Measurements from ENCODE around the gene GET4. TPM values are rescaled to one million over a fixed set of nuclear protein-coding genes. Genes with fewer than 3 reads are reported as not detected.
"Not testable (repeated sequence)": the region's sequence is repeated elsewhere in the genome, so short reads cannot be mapped to it uniquely, and the experiment has no call there.

Gene GET4
- total RNA-seq, 1 donor from 2014 or later: 20.6 TPM

DNA sequence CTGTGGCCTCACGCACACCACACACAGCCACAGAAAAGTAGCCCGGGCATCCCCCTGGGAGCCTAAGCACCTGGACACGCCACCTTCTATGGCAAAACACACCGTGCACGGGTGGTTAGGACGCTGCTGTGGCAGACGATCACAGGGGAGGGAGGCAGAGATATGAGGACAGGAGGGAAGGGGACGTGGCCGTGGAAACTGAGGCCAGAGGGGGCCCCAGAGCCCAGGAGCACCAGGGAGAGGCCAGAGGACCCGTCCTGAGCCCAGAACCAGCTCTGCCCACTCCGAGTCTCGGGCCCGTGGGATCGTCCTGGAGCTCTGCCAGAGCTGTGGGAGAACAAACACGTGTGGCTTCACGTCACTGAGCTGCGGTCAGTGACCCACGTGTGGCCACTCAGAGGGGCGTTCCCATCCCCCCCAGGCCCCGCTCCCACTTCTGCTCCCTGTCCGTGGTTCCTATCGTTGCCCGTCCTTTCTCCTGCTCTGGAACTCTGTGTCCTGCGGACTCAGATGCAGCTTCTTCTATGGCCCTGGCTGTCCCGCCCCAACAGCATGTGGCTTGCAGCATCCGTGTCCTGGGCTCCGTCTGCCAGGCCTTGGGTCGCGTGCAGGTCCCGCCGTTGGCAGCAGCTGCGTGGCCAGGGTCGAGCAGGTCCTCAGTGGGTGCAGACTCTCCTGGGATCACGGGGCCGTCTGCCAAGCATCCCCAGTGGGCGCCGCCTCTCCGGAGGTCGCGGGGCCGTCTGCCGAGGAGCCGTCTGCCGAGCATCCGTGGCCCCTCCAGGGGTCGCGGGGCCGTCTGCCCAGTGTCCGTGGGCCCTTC lies 31.0 kb downstream of the GET4 start:
- intact Hi-C loops (cut with micrococcal nuclease): no loop called here
- DNase-seq: no peak
- ATAC-seq: no peak

- intact Hi-C loops (cut with micrococcal nuclease): no loop called here
- DNase-seq: no peak
- ATAC-seq: no peak
Measured at GRCh38 chr7:908159-908581, 31.8 kb downstream of the GET4 start.

GRCh38 chr7:908591-909357 lies 32.4 kb downstream of the GET4 start:
- ATAC-seq: peak; percentile 87
- DNase-seq: peak; percentile 74
- intact Hi-C loops (cut with micrococcal nuclease): not testable (repeated sequence)

DNA sequence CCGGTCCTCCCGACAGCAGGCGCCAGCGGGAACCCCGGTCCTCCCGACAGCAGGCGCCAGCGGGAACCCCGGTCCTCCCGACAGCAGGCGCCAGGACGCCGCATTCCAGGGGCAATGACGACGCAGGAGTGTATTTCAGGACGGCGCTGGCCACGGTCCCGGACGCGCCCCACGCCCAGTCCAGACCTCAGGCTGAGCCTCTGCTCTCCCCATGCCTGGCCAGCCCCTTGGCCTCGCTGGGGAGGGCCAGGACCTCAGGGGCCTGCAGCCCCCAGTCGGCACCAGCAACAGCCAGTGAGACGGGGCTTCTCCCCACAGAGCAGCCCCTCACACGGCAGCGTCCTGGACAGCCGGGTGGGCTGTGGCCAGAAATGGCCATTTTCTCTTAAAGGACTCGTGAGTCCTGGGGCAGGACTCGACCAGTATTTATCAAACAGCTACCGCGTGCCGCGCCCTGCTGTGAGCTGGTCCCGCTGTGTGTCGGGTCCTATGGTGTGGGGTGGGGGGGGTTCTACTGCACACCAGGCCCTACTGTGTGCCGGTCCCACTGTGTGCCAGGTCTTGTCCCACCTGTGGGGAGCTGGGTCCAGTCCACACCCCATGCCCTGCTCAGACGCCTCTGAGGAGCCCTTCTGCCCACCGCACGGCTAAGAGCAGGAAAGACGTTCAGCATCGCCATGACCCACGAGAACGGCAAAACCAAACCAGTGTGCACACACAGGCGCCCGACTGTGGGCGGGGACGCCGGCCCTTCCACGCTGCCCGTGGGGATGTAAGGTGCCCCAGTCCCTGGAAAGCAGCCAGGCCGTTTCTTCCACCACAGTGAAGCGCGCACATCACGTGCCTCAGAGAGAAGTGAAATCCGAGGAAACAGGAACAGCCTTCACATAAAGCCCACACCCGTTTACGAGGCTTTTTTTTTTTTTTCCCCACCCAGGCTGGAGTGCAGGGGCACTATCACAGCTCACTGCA lies 33.3 kb downstream of the GET4 start:
- ATAC-seq: peak; percentile 66
- intact Hi-C loops (cut with micrococcal nuclease): no loop called here

GRCh38 chr7:910441-910861 lies 34.1 kb downstream of the GET4 start:
- intact Hi-C loops (cut with micrococcal nuclease): no loop called here
- ATAC-seq (no peak), DNase-seq (no peak)

More for the DNA sequence above, 33.3 kb downstream of the GET4 start:
- peak; percentile 82 for DNase-seq

DNA sequence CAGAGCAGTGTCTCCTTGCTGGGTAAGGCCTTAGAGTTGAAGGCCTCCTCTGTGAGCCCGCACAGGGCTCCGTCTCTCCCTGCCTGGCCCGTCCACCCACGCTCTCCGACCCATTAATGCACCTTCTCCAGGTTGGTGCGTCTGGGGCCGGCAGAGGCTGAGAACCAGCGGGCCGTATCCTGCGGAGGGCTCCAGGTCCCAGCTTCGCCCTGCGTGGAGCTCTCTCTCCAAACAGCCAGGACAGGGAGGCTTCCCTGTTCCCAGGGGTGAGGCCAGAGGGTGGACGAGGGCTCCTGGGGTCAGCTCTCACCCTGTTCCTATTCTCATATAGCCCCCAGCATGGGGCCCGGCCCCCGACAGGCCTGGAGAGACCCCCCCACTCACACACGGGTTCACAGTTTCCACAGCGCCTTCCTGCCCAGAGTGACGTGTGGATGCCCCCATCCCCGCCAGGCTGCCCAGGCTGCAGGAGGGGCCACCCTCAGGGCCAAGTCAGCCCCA lies 34.6 kb downstream of the GET4 start:
- ATAC-seq (no peak), DNase-seq (no peak)
- intact Hi-C loops (cut with micrococcal nuclease): no loop called here

- ATAC-seq (no peak), DNase-seq (no peak)
- intact Hi-C loops (cut with micrococcal nuclease): no loop called here
Measured at GRCh38 chr7:911791-912480, 35.6 kb downstream of the GET4 start.

- ATAC-seq (peak; percentile 28), DNase-seq (peak; percentile 57)
- intact Hi-C loops (cut with micrococcal nuclease): no loop called here
Measured at GRCh38 chr7:913736-914520, 37.6 kb downstream of the GET4 start.

DNA sequence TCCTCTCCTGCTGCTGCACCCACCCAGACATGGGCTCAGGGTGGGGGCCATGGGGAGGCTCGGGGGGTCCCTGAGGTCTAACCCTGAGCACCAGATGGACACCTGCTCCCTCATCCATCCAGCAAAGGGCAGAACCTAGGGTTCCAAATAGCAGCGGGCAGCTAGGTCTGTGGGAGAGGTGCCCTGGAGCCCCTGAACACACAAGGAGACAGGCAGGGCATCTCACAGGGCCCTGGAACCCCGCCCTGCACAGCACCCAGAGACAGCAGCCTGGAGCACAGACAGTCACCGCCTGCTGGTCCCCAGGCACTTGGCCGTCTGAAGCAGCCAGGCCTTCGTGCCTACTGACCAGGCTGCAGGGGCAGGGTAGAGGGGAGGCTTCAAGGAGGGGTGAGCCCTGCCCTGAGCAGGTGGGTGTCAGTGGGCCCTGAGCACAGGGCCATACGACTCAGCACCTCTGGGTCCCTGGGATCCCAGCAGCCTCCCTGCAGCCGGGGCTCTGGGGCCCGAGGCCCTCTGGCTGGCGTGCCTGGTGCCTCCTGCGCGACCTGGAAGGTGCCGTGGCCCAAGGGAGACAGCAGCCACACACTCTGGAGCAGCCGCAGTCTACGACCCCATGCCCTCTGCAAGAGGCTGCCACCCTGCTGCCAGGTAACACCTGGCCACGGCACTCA lies 38.3 kb downstream of the GET4 start:
- DNase-seq: no peak
- intact Hi-C loops (cut with micrococcal nuclease): no loop called here
- no peak for ATAC-seq

- intact Hi-C loops (cut with micrococcal nuclease): no loop called here
- peak; percentile 7 for DNase-seq
Measured at GRCh38 chr7:915291-916218, 39.2 kb downstream of the GET4 start.

GRCh38 chr7:916291-916941 lies 40.1 kb downstream of the GET4 start:
- intact Hi-C loops (cut with micrococcal nuclease): no loop called here
- DNase-seq (peak; percentile 30), ATAC-seq (no peak)

More at GRCh38 chr7:915291-916218, 39.2 kb downstream of the GET4 start:
- ATAC-seq: no peak

GRCh38 chr7:917255-918117 lies 41.1 kb downstream of the GET4 start:
- ATAC-seq (no peak), DNase-seq (peak; percentile 13)
- intact Hi-C loops (cut with micrococcal nuclease): no loop called here

- peak; percentile 15 for DNase-seq
- intact Hi-C loops (cut with micrococcal nuclease): no loop called here
- ATAC-seq: no peak
Measured at GRCh38 chr7:918118-918425, 41.7 kb downstream of the GET4 start.

DNA sequence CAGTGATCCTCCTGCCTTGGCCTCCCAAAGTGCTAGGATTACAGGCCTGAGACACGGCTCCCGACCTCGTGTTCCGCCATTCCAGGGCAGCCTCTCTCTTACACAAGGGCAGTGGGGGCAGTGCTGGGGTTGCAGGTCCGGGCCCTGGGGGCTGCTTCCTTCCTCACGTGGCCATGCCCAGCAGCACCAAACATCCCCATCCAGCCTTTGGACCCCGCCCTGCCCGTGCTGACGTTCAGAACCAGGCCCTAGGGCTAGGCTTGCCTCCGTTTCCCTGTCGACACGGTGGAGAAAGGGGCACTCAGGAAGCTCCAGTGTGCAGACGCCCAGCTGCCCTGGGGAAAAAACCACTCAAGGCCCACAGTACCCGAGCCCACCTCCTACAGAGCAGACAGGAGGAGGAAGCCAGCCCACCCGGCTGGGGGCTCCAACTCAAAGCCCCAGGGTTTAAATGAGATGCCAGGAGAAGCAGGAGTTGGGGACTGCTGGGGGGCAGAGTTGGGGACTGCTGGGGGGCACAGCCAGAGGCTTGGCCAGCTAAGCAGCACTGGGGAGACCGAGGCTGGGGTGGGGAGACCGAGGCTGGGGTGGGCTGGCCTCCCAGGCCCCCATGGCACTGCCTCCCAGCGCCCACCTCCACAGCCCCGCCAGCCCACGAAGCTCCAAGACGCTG lies 42.2 kb downstream of the GET4 start:
- DNase-seq (peak; percentile 7), ATAC-seq (no peak)

GRCh38 chr7:919114-919442 lies 42.7 kb downstream of the GET4 start:
- intact Hi-C loops (cut with micrococcal nuclease): no loop called here
- DNase-seq (peak; percentile 26), ATAC-seq (no peak)

More for the DNA sequence above, 42.2 kb downstream of the GET4 start:
- intact Hi-C loops (cut with micrococcal nuclease): no loop called here

Data from left ventricle myocardium superior (tissue), 1 donor.